A549 (cell line): Measurements from ENCODE around the gene PSD2.

ENCODE experiments used
- EP300 ChIP-seq, 2 experiments: fragments of >200 bp; sonication (Bioruptor Twin); formaldehyde crosslinking; IDR thresholded peaks; 2 replicates in 1 of 2; 3 replicates in 1 of 2; pipeline ENCODE4 v1.6.1; 2016 to 2017
- NFE2L2 ChIP-seq: fragments of 150-350 bp; conservative IDR thresholded peaks from 2 replicates; pipeline ENCODE4 v1.6.1; 2014; ENCODE audit warnings: low read length
- RFX5 ChIP-seq: fragments of 450-650 bp; IDR thresholded peaks from 2 replicates; pipeline ENCODE4 v1.7.1; 2014; ENCODE audit warnings: antibody characterized with exemption, mild to moderate bottlenecking, moderate library complexity
- SREBF2 ChIP-seq: fragments of 450-650 bp; IDR thresholded peaks from 2 replicates; pipeline ENCODE4 v1.6.1; 2014; ENCODE audit warnings: mild to moderate bottlenecking, moderate library complexity
- TF ChIP-seq, protein P1 (sequence below): fragments of >200 bp; sonication (Bioruptor Twin); formaldehyde crosslinking; IDR thresholded peaks from 3 replicates; pipeline ENCODE4 v1.5.1; 2016
- TF ChIP-seq, protein P2 (sequence below): fragments of 200-600 bp; sonication (generic); IDR thresholded peaks from 2 replicates; pipeline ENCODE4 v1.6.1; 2016; ENCODE audit warnings: antibody characterized with exemption, mild to moderate bottlenecking, moderate library complexity

GRCh38 chr5:139871614-139872013, 76.0 kb downstream of the PSD2 start:
- no peak for TF ChIP-seq EP300 (IDR thresholded peaks at IDR 0.05)
- no peak for TF ChIP-seq SREBF2
- TF ChIP-seq NFE2L2 = no peak
- no peak for TF ChIP-seq RFX5
- TF ChIP-seq, protein P1, sequence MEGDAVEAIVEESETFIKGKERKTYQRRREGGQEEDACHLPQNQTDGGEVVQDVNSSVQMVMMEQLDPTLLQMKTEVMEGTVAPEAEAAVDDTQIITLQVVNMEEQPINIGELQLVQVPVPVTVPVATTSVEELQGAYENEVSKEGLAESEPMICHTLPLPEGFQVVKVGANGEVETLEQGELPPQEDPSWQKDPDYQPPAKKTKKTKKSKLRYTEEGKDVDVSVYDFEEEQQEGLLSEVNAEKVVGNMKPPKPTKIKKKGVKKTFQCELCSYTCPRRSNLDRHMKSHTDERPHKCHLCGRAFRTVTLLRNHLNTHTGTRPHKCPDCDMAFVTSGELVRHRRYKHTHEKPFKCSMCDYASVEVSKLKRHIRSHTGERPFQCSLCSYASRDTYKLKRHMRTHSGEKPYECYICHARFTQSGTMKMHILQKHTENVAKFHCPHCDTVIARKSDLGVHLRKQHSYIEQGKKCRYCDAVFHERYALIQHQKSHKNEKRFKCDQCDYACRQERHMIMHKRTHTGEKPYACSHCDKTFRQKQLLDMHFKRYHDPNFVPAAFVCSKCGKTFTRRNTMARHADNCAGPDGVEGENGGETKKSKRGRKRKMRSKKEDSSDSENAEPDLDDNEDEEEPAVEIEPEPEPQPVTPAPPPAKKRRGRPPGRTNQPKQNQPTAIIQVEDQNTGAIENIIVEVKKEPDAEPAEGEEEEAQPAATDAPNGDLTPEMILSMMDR = no peak
- TF ChIP-seq, protein P2, sequence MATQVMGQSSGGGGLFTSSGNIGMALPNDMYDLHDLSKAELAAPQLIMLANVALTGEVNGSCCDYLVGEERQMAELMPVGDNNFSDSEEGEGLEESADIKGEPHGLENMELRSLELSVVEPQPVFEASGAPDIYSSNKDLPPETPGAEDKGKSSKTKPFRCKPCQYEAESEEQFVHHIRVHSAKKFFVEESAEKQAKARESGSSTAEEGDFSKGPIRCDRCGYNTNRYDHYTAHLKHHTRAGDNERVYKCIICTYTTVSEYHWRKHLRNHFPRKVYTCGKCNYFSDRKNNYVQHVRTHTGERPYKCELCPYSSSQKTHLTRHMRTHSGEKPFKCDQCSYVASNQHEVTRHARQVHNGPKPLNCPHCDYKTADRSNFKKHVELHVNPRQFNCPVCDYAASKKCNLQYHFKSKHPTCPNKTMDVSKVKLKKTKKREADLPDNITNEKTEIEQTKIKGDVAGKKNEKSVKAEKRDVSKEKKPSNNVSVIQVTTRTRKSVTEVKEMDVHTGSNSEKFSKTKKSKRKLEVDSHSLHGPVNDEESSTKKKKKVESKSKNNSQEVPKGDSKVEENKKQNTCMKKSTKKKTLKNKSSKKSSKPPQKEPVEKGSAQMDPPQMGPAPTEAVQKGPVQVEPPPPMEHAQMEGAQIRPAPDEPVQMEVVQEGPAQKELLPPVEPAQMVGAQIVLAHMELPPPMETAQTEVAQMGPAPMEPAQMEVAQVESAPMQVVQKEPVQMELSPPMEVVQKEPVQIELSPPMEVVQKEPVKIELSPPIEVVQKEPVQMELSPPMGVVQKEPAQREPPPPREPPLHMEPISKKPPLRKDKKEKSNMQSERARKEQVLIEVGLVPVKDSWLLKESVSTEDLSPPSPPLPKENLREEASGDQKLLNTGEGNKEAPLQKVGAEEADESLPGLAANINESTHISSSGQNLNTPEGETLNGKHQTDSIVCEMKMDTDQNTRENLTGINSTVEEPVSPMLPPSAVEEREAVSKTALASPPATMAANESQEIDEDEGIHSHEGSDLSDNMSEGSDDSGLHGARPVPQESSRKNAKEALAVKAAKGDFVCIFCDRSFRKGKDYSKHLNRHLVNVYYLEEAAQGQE = no peak
